GM18520 (cell line): Measurements from ENCODE around the gene NEURL3.
"Not testable (repeated sequence)": the region's sequence is repeated elsewhere in the genome, so short reads cannot be mapped to it uniquely, and the experiment has no call there.

Source experiments
- ATAC-seq: cut with Tn5 transposase; IDR thresholded peaks from one replicate; pipeline ENCODE4 v1.9.1; 2021; ENCODE audit not compliant: unreplicated experiment

Gene NEURL3

DNA sequence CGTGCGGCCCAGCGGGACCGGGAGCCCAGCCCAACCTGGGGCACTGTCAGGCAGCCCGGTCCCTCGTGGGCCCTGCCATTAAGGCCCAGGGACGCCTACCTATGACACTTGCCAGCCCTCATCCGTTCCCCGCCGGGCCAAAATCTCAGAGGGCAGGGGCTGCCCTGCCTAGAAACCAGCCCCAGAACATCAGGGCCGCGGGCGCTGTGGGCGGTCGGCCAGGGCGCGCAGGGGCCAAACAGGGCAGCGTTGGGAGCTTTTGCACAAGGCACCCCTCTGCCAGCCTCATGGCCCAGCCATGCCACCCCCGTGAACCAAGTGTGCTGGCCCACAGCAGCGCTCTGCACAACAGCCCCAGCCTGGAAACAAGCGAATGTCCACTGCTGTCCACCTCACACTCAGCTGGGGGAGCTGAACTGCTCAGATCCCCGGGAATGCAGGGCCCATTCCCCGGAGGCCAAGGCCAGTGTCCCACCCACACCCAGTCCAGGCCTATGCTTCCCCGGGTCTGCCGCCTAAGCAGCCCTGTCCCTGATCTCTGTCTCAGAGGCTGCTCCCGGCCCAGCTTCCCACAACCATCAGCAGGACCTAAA, 3.5 kb upstream of the NEURL3 start:
- no peak for ATAC-seq

DNA sequence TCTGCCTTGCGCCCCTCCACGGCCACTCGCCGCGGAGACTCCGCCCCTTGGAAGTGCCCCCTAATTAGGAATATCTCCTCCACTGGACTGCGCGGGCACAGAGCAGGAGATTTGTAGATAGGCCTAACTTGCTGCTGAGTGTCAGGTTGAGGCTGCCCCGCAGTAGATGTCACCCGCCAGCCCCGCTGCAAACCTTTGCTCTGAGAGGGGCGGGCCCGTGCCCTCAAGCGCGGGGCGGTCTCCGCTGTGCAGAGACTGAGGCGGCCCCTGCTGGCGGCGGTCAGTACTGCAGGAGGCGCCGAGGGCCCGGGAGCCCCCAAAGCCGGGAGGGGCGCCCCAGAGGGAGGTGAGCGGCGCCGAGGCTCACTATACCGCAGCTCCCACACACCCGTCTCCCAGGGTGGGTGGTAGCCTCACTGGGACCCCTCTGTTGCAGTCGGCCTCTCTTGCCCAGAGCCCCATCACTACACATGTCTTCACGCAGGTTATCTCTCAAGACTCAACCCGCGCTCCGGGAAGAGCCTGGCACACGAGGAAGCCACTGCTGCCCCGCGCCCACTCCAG, 2.9 kb upstream of the NEURL3 start:
- peak; percentile 32 for ATAC-seq

DNA sequence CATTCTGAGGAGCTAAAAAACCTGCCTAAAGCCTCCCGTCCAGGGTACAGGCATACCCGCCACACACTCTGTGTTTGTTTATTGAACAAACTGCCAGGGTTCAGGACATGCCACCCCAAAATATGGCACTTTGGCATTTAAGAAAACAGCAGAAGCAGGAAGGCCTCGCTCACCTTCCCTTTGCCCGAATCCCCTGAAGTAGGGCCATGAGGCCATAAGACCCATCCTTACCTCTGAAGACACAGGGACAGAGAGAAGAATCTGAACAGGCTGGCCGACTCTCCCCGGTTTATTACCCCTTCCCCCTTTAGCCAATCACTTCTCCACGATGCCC, 1.7 kb upstream of the NEURL3 start:
- ATAC-seq = no peak

DNA sequence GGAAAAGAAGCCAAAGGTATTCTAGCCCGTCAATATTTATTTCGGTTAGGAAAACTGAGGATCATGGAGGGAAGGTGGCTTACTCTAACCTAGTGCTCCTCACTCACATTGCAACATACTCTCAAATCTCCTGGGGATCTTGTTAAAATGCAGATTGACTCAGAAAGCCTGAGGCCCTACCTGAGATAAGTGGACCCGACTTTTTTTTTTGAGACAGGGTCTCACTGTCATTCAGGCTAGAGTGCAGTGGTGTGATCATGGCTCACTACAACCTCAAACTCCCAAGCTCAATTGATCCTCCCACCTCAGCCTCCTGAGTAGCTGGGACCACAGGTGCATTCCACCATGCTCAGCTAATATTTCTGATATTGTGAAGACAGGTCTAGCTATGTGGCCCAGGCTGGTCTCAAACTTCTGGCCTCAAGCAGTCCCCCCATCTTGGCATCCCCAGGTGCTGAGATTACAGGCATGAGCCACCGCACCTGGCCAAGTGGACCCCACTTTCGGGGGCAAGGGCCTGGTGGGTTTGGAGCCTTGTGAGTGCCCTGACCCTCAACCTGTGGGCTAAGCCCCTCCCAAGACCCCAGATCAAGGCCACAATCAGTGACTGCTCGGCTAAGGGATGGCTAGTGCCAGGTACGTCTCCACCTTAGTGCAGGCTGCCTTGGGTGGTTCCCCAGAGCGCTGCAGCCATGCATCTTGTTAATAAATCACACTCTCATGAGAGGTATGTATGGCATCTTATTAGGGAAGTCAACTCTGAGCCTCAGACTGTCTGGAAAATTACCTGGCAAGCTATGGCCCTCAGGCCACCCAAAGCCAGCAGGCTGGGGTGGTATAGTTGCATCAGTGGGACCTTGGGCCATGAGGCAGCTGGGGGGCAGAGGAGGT, 1.1 kb upstream of the NEURL3 start:
- no peak for ATAC-seq

DNA sequence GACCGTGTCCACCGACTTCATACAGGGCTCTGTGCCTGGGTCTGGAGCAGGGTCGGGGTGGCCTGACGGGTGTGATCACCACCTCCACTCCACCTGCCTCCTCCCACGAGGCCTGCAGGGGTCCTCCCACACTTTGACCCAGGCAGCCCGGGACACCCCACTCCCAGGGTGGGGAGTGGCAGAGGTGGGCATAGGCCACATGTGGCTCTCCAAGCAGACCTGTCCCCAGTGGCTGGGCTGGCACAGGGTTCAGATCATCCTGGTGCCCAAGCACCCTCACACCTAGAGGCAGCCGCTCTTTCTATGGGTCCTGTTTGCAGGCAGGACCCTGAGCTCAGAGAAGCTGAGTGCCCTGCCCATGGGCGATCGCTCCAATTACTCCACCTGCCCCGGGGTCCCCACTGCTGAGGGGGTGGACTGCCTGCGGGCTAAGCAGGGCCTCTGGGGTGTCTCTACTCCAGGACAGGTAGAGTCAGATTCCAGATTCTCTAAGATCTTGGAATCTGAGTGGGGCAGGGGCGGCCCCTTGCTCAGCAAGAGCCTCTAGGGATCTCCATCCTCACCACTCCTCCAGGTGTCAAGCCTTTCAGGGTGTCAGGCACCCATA, 1.4 kb downstream of the NEURL3 start:
- ATAC-seq = no peak

DNA sequence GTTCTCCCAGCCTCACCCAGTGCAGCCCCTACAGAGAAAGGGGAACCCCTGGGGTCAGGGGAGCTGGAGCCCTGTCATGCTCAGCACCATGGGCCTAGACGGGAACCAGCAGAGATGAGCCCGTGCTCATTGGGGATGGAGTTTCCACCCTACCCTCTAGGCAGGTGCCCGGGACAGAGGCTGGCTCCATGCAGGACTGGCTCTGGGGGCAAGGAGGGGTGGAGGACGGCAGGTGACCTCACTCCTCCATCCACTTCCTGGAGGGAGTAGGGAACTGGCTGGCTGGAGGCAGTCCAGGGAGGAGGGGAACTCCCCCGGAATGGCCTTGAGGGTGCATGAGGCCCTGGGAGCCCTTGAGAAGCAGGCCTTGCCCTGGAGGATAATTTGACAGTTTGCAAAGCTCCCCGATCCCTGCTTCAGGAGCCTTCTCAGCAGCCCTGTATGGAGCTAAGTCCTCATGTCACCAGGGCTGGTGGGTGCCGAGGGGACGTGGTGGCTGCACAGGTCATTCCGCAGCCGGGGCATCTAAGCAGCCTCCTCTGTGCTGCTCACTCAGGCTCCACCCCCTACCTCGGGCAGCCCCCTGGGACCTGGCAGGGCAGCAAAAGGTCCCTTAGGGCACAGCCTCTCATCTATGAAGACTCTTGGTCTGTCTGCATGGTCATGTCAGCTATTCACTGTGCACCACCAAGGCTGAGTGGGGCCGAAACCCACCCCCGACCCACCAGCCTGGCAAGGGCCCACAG, 2.1 kb downstream of the NEURL3 start:
- no peak for ATAC-seq

DNA sequence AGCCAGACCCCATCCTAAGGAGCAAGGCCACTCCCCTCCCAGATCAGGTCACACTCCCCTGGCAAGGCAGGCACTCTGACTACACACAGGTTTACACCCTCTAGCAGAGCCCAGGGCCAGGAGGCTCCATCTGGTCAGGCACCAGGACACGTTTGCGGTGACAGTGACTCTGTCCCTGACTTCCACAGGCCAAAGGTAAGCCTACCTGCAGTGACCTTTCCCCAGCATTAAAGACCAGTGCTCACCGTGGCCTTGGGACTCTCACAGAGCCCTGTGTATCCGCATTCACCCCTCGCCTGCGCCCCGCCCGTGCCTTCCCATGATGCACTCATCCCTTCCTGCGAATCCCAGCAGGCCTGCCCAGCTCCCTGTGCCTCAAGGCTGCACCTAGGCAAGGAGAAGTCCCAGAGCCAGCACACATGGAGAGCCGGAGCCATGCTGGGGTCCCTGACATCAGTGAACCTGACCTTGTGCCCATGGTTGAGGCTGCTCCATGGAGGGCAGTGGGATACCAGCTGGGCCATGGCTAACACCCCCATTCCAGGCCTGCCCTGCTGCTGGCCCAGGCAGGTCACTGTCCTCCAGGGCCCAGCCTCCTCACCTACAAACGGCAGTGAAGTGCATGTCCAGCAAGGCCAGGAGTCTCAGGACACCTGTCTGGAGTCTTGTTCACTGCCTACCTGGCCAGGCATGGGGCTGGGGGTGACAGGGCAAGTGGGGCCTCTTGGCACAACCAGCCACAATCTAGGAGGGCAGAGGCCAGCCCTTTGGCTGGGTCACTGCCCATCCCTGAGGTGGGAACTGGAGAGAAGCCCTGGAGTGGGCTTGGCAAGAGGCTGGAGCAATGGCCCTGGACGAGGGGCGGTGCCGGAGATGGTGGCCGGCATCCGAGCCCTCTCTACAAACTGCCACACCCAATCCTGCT, 3.0 kb downstream of the NEURL3 start:
- ATAC-seq = no peak

DNA sequence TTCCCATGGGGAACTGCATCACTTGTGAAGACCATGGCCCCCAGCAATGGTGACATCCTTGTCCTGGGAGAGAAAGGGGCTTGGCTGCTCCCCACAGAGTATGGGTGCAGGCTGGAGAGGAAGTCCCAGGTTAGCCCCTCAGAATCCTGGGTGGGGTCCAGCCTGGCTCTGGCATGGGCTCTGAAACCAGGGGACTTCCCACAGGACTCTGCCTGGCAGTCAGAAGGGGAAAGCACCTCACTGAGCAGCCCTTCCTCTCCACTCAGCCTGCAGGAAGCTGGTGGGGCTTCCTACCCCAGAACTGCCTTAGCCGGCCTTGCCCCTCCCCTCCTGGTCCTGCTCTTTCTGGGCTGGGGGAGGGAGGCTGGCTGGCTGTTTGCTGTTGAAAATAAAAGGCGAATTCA, 3.7 kb downstream of the NEURL3 start:
- no peak for ATAC-seq

DNA sequence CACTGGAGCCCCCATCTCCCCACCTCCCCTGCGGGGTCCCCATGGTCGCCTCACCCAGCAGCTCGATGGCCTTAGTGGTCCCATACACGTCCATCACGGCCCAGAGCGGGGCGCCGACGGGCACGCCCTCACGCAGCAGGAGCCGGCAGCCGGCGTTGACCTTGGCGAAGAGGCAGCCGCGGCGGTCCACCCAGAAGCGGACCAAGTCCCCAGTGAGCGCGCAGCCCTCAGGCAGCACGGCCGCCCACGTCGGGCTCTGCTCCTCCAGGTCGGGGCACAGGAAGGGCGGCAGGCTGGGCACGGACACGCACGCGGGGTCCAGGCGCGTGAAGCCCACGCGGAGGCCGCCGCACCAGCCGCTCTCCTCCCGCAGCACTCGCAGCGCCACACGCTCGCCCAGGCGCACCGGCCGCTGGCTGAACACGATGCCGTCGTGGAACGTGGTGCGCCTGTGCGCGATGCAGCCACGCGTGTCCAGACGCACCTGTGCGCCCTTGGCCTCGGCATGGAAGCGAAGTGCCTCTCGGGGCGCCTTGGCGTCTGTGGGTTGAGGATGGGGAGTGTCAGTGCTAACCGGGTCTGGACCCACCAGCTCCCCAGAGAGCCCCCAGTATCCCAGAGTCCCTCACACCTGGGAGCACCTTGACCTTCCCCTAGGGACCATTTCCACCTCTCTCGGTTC, 4.6 kb downstream of the NEURL3 start:
- ATAC-seq = no peak

DNA sequence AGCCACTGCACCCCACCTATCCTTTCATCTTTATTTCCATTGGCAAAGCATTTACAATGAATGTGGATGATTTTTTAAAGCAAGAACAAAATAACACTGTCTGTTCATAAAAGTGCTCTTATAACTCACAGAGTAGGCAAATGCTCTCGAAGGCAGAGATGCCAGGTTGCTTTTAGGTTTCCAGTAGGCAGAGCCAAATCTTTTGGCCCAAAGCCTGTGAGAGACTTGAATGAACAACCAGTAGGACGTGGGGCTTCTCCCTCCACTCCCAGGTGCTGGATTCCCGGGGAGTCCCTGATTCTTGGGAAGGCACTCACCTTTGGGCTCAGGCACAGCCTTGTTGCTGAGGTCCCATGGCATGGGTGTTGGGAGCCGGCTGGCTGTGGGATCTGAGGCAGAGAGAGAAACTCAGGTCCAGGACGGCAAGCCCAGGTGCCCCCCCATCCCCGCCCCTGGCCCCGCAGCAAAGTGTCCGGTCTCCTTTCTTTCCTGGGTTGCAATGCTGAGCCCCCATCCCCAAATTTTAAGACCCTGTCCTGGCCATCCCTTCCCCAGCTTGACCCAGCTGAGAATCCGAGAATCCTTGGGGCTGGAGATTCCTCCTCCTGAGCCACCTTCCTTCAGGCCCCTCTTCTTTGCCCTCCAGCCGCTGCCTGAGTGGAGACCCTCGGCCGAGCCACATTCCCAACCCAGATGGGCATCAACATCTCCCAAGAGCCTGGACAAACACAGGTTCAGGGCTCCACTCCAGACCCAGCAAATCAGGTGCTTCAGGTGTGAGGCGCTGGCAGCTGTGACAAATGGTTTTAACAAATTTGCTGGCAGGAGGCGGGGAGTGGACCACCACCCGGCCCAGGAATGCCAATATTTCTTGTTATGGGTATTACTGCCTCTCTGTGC, 5.8 kb downstream of the NEURL3 start:
- no peak for ATAC-seq

DNA sequence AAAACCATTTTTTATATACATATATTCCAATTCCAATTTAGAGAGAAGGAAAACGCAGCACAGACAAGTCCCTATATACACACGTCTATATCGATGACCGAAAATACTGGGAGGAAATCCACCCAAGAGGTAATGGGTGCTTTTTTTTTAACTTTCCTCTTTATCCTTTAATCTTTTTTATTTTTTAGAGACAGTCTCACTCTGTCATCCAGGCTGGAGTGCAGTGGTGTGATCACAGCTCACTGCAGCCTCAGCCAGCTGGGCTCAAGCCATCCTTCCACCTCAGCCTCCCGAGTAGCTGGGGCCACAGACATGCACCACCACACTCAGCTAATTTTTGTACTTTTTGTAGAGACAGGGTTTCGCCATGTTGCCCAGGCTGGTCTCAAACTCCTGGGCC, 6.5 kb downstream of the NEURL3 start:
- ATAC-seq = not testable (repeated sequence)

DNA sequence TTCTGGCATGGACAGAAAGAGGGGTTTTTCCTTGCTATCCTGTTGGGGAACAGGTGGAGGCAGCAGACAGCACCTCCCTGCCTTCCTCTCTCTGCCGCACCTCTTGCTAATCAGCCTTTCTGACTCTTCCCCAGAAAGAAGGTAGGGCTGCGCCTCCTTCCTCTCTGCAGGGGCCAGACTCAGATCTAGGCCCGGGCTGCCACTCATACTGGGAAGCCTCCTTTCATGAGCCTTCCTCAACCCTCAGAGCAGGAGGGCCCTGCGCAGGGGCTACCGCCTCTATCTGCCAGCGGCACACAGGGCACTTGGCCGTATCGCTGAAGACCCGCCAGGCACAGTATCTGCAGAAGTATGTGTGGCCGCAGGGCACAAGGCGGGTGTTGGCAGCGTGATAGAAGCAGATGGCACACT, 7.1 kb downstream of the NEURL3 start:
- ATAC-seq = no peak

DNA sequence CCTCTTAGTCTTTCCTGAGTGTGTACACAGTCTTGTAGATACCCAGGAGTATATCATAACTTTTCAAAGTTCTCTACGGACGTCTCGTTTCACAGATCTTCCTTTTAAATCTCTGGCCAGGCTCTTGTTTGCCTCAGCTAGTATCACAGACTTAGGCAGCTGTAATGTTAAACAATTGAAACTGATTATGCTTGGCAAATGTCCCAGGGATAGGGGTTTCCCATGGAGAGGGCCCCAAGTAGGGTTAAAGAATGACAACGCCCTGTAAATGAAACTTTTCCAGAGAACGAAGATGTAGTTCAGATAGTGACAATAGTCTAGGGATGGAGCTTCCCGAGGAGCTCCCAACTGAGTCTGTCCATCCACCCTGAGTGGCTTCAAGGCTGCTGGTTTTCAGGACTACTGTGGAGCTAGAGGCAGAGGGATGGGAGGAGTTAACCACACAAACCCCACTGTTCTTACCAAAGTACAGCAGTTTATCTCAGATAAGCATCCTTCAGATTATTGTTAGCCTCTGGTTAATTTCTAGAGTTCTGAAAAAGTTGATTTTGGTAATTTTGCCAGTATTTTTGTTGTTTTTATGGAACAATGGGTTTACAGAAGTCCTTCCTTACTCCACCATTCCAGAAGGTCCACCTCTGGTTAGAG, 9.1 kb downstream of the NEURL3 start:
- no peak for ATAC-seq

DNA sequence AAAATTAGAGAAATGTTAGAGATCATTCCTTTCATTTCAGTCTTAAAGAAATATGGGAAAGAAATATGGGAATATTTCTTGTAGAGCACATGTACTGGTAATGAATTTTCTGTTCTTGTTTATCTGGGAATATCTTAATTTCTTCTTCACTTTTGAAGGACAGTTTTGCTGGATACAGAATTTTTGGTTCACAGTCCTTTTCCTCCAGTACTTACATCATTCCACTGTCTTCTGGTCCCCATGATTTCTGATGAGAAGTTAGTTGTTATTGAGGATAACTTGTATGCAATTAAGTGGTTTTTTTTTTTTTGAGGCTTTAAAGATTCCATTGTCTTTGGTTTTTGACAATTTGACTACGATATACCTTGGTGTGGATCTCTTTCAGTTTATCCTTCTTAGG, 11.0 kb downstream of the NEURL3 start:
- ATAC-seq = no peak

DNA sequence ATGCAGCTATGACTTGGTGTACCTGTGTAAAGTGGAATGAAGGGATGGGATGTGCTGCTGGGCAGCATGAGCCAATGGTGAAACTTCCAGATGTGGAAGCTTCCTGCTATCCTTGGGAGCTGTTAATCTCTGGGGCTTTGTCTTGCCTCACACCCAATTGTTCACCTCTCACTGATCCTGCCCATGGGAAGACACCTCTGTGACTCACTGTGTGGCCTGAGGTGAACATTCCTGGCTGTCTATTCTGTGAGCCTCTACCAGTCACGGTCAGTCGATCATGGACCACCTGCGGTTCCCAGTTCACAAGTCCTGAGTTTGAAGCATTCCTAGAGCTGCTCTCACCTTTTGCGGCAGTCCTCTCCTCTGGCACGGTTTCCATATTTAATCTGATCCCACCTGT, 12.1 kb downstream of the NEURL3 start:
- ATAC-seq = no peak

DNA sequence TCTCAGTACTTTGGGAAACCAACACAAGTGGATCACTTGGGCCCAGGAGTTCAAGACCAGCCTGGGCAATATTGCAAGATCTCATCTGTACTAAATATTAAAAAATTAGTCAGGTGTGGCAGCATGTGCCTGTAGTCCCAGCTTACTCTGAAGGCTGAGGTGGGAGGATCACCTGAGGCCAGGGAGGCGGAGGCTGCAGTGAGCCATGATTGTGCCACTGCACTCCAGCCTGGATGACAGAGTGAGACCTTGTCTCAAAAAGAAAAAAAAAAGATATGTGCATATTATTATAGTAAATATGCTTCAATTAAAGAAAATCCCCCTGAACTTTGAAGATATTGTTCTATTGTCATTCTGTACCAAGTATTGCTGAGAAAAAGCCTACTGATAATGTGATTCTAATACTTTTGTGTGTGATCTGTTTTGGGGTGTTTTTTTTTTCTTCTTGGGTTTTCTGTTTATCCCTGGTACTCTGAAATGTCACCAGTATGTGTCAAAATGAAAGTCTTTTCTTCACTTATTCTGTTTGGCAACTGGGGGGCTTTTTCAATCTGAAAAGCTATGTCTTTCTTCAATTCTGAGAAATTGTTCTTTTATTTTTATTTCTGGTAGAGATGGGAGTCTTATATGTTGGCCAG, 13.2 kb downstream of the NEURL3 start:
- no peak for ATAC-seq

DNA sequence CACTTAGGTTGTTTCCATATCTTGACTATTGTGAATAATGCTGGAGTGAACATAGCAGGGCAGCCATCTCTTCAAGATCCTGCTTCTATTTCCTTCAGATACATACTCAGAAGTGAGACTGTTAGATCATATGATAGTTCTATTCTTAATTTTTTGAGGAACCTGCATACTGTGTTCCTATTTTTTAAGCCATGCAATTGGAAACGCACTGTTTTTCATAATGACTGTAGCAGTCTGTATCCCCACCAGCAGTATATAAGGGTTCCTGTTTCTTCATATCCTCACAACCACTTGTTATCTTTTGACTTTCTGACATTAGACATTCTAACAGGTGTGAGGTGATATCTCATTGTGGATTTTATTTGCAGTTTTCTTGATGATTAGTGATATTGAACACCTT, 15.5 kb downstream of the NEURL3 start:
- ATAC-seq = no peak

DNA sequence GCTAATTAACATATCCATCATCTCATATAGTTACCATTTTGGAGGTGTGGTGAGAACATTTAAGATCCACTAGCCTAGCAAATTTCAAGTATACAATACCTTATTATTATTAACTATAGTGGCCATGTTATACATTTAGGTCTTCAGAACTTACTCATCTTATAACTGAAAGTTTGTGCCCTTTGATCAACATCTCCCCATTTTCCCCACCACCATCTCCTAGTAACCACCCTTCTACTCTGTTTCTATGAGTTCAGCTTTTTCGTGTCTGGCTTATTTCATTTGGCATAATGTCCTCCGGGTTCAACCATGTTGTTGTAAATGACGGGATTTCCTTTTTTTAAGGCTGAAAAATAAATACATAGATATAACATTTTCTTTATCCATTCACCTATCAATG, 15.9 kb downstream of the NEURL3 start:
- ATAC-seq = no peak
